ENCODE results near the gene HMG20A. TPM values are rescaled to one million over a fixed set of nuclear protein-coding genes. Genes with fewer than 3 reads are reported as not detected.

HMG20A gene
- total RNA-seq, 2 donors from 2014 or later, result 49.8 to 58.2 TPM

GRCh38 chr15:77410701-77411618, 9.7 kb upstream of the HMG20A start:
- Mint-ChIP-seq H3K9me3 (peaks cover 9% of the 10 kb centered on the region), H3K4me1 (peaks cover 5% of the 10 kb centered on the region)

DNA sequence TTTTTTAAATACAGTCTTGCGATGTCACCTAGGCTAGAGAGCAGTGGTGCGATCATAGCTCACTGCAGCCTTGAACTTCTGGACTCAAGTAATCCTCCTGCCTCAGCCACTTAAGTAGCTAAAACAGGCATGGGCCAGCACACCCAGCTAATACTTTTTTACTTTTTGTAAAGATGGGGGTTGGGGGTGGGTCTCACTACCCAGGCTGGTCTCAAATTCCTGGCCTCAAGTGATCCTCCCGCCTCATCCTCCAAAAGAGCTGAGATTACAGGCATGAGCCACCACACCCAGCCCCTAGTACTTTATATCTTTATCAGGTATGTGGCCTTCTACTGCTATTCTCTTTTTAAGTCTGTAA, 9.1 kb upstream of the HMG20A start:
- Histone ChIP-seq H3K9me3 (ENCODE audit: control insufficient read depth, low read length) (no peaks in the 10 kb centered on the region), H3K27me3 (ENCODE audit: control insufficient read depth, insufficient read depth, low read length, poor library complexity, severe bottlenecking) (no peaks in the 10 kb centered on the region), H3K36me3 (ENCODE audit: control insufficient read depth, insufficient read depth, low read length) (no peaks in the 10 kb centered on the region), H3K27ac (ENCODE audit: low read depth, low read length) (no peak overlapping the region), H3K4me3 (ENCODE audit: low read length) (no peak overlapping the region), H3K4me1 (ENCODE audit: control insufficient read depth, insufficient read depth, low read length) (peaks cover 4% of the 10 kb centered on the region), H3K9ac (ENCODE audit: extremely low read depth, low read length, poor library complexity, severe bottlenecking) (no peak overlapping the region)
- TF ChIP-seq, protein P1, sequence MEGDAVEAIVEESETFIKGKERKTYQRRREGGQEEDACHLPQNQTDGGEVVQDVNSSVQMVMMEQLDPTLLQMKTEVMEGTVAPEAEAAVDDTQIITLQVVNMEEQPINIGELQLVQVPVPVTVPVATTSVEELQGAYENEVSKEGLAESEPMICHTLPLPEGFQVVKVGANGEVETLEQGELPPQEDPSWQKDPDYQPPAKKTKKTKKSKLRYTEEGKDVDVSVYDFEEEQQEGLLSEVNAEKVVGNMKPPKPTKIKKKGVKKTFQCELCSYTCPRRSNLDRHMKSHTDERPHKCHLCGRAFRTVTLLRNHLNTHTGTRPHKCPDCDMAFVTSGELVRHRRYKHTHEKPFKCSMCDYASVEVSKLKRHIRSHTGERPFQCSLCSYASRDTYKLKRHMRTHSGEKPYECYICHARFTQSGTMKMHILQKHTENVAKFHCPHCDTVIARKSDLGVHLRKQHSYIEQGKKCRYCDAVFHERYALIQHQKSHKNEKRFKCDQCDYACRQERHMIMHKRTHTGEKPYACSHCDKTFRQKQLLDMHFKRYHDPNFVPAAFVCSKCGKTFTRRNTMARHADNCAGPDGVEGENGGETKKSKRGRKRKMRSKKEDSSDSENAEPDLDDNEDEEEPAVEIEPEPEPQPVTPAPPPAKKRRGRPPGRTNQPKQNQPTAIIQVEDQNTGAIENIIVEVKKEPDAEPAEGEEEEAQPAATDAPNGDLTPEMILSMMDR (conservative IDR thresholded peaks at IDR 0.05), result no peak
- Mint-ChIP-seq H3K9me3 (peaks cover 7% of the 10 kb centered on the region), H3K27ac (no peak overlapping the region), H3K36me3 (ENCODE audit: low read depth) (no peaks in the 10 kb centered on the region), H3K4me1 (peaks cover 5% of the 10 kb centered on the region), H3K27me3 (ENCODE audit: insufficient read depth) (no peaks in the 10 kb centered on the region), H3K4me3 (no peak overlapping the region)
- WGBS, 2 experiments (ENCODE audit: insufficient coverage in 1 of 2, insufficient read length in 1 of 2), result 96 to 100% methylated on average over 2 to 3 of the region's 3 CpGs
- DNase-seq, result no peak

More at GRCh38 chr15:77410701-77411618, 9.7 kb upstream of the HMG20A start:
- no peaks in the 10 kb centered on the region for H3K36me3 Mint-ChIP-seq (ENCODE audit: low read depth)
- no peak overlapping the region for H3K27ac ChIP-seq (ENCODE audit: low read depth, low read length)
- H3K27ac Mint-ChIP-seq, result no peak overlapping the region
- H3K4me3 Mint-ChIP-seq, result no peak overlapping the region
- no peak overlapping the region for H3K4me3 ChIP-seq (ENCODE audit: low read length)
- H3K9me3 ChIP-seq (ENCODE audit: control insufficient read depth, low read length), result no peaks in the 10 kb centered on the region
- peaks cover 4% of the 10 kb centered on the region for H3K4me1 ChIP-seq (ENCODE audit: control insufficient read depth, insufficient read depth, low read length)
- no peak overlapping the region for H3K9ac ChIP-seq (ENCODE audit: extremely low read depth, low read length, poor library complexity, severe bottlenecking)
- WGBS, 2 experiments (ENCODE audit: insufficient coverage in 1 of 2, insufficient read length in 1 of 2), result 90 to 97% methylated on average over 6 to 7 of the region's 7 CpGs
- H3K27me3 Mint-ChIP-seq (ENCODE audit: insufficient read depth), result no peaks in the 10 kb centered on the region
- no peaks in the 10 kb centered on the region for H3K27me3 ChIP-seq (ENCODE audit: control insufficient read depth, insufficient read depth, low read length, poor library complexity, severe bottlenecking)
- no peak for DNase-seq
- no peaks in the 10 kb centered on the region for H3K36me3 ChIP-seq (ENCODE audit: control insufficient read depth, insufficient read depth, low read length)
- TF ChIP-seq, protein P1 (conservative IDR thresholded peaks at IDR 0.05), result no peak

DNA sequence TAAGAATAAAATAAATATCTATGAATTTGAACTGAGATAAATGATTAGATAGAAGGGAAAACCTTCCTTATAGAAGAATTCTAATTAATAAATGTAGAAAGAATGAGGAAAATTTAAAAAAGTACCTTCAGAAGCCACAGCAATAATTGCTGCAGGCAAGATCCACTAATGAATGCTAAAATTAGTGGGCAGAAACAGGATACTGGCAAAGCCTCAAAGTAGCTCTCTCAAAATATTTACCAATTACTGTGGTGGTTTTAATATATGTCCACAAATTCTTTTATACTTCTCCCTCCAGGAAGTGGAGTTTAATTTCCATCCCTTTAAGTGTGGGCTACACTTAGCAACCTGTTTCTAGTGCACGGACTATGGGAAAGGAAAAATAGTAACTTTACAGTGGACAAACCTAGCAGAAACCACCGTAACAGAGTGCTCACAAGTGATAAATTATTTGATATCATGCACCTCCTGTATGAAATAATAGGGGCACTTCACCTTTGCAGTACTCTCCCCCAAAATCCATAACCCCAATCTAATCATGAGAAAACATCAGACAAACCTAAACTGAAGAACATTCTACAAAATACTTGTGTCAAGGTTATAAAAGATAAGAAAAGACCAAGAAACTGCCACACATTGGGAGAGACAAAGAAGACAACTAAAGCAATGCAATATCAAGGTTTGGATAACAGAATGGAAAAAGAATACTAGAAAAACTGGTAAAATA, 7.6 kb upstream of the HMG20A start:
- H3K27ac Mint-ChIP-seq, result no peak overlapping the region
- H3K27ac ChIP-seq (ENCODE audit: low read depth, low read length), result no peak overlapping the region
- H3K4me1 ChIP-seq (ENCODE audit: control insufficient read depth, insufficient read depth, low read length), result peaks cover 4% of the 10 kb centered on the region

More for the DNA sequence above, 7.6 kb upstream of the HMG20A start:
- H3K27me3 ChIP-seq (ENCODE audit: control insufficient read depth, insufficient read depth, low read length, poor library complexity, severe bottlenecking), result no peaks in the 10 kb centered on the region
- 97 to 100% methylated on average over 1 to 2 of the region's 2 CpGs for WGBS, 2 experiments (ENCODE audit: insufficient coverage in 1 of 2, insufficient read length in 1 of 2)
- Mint-ChIP-seq H3K36me3 (ENCODE audit: low read depth) (no peaks in the 10 kb centered on the region), H3K4me1 (peaks cover 11% of the 10 kb centered on the region), H3K9me3 (no peaks in the 10 kb centered on the region), H3K4me3 (no peak overlapping the region), H3K27me3 (ENCODE audit: insufficient read depth) (peaks cover 7% of the 10 kb centered on the region)
- no peak overlapping the region for H3K4me3 ChIP-seq (ENCODE audit: low read length)
- no peaks in the 10 kb centered on the region for H3K9me3 ChIP-seq (ENCODE audit: control insufficient read depth, low read length)
- no peak for DNase-seq
- TF ChIP-seq, protein P1 (conservative IDR thresholded peaks at IDR 0.05), result no peak
- no peak overlapping the region for H3K9ac ChIP-seq (ENCODE audit: extremely low read depth, low read length, poor library complexity, severe bottlenecking)
- H3K36me3 ChIP-seq (ENCODE audit: control insufficient read depth, insufficient read depth, low read length), result no peaks in the 10 kb centered on the region
